Breast epithelium (tissue), 3 donors: ENCODE measurements around the gene SEM1.

Experiments used
- POLR2A ChIP-seq: fragments of 450-650 bp; IDR thresholded peaks from one replicate; pipeline ENCODE4 v1.6.1; 2016; ENCODE audit warnings: antibody characterized with exemption, mild to moderate bottlenecking, moderate library complexity
- TF ChIP-seq, protein P1 (sequence below), 3 donors: fragments of 450-650 bp; IDR thresholded peaks; one replicate each; pipeline ENCODE4 v1.5.1; 2016 to 2017; ENCODE audit warnings: antibody characterized with exemption in 3 of 3, mild to moderate bottlenecking in 3 of 3, moderate library complexity in 3 of 3

DNA sequence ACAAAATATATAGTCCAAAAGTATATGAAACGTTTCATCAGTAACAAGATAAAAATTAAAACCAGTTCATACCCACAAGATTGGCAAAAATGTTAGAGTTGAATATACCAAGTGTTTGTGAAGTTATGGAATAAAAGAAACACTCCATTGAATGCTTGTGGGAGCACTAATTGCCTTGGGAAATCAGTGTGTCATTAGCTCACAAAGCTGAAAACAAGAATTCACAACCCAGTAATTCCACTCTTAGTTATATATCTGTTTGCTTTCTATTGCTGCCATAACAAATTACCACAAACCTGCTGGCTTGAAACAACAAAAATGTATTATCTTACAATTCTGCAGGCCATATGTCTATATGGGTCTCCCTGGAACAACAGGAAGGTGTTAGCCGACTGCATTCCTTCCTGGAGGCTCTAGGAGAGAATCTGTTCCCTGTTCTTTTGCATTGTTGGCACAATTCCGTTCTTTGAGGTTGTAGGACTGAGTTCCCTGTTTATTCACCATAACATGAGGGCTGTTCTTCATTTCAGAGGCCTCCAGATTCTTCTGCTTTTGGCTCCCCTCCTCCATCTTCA lies 45.7 kb downstream of the SEM1 start:
- TF ChIP-seq, protein P1, sequence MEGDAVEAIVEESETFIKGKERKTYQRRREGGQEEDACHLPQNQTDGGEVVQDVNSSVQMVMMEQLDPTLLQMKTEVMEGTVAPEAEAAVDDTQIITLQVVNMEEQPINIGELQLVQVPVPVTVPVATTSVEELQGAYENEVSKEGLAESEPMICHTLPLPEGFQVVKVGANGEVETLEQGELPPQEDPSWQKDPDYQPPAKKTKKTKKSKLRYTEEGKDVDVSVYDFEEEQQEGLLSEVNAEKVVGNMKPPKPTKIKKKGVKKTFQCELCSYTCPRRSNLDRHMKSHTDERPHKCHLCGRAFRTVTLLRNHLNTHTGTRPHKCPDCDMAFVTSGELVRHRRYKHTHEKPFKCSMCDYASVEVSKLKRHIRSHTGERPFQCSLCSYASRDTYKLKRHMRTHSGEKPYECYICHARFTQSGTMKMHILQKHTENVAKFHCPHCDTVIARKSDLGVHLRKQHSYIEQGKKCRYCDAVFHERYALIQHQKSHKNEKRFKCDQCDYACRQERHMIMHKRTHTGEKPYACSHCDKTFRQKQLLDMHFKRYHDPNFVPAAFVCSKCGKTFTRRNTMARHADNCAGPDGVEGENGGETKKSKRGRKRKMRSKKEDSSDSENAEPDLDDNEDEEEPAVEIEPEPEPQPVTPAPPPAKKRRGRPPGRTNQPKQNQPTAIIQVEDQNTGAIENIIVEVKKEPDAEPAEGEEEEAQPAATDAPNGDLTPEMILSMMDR (IDR thresholded peaks at IDR 0.05) = no peak
- TF ChIP-seq POLR2A = no peak
